GM21367 (cell line): ENCODE data around the gene TCP11.

Experiments
- ATAC-seq: cut with Tn5 transposase; IDR thresholded peaks from one replicate; pipeline ENCODE4 v1.9.1; 2021; ENCODE audit not compliant: unreplicated experiment

The TCP11 gene

DNA sequence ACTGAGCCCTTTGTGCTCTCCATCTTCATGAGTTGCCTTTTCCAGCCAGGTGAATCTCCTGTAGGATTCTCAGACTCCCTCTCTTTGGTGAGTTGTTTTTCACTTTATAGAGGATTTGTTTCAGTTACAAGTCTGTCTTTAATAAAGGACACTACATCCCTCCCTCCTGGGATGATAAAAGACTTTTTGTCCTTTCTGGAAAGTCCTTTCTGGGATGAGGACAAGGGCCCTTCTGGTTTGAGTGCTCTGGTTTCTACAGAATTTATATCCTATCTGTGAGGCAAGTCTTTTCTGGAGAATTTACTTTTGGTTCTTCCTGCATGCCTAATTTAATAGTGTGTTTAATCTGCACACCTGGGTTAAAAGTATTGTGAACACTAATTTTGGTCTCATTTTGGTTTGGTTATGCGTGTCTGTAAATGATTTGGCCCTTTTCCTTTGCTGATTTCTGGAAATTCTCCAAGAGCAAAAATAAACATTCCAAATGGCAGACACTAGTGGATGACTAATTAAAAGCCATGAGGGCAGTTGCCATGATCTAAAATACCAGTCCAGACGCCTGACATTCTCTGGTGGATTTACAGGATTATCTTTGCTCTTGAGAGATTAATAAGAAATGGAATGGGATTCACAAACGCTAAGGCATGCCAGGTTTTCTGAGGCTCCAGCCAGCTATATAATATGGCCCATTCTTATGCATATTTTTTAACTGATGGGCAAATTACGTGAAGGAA is 44.8 kb downstream of the TCP11 start:
- no peak for ATAC-seq

DNA sequence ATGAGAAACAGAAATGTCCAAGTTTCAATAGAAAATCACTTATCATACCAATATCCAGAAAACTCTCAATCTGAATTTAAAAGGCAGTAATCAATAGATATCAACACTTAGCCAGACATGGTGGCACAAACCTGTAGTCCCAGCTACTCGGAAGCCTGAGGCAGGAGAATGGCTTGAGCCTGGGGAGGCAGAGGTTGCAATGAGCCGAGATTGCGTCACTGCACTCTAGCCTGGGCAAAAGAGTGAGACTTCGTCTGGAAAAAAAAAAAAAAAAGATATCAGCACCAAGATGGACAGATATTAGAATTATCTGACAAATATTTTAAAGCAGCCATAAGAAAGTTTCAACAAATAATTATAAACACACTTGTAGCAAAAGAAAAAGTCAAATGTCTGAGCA is 47.0 kb downstream of the TCP11 start:
- no peak for ATAC-seq

DNA sequence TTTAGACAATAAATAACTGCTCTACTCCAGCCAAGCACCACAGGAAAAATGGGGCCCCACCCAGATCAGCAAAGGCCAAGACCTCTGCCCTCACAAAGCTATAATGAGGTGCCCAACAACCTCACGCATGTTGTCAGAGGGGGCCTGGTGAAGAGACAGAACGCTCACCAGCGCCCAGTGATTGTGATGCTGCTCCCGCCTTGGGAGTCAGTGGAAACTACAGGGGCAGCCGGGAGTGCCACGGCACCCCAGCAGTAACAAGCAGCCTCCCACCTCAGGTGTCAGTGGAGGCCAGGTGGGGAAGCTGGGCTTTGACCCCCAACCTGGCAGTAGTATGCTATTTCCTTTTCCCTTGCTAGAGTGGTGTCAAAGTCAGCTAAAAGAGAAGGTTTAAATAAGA is 47.4 kb downstream of the TCP11 start:
- ATAC-seq = no peak

DNA sequence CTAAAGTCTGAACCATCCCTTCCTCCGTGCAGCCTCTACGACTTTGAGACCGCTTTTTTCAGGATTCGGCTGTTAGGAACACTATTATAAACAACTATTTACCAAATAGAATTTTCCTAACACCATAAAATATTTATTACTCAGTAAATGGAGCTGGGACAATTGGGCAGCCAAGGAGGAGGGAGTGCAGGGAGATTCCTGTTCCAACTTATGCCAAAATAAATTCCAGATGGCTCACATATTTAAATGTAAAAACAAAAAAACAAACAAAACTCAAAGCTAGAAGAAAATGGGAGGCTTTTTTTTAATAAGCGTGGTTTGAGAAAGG is 48.1 kb downstream of the TCP11 start:
- ATAC-seq = no peak

DNA sequence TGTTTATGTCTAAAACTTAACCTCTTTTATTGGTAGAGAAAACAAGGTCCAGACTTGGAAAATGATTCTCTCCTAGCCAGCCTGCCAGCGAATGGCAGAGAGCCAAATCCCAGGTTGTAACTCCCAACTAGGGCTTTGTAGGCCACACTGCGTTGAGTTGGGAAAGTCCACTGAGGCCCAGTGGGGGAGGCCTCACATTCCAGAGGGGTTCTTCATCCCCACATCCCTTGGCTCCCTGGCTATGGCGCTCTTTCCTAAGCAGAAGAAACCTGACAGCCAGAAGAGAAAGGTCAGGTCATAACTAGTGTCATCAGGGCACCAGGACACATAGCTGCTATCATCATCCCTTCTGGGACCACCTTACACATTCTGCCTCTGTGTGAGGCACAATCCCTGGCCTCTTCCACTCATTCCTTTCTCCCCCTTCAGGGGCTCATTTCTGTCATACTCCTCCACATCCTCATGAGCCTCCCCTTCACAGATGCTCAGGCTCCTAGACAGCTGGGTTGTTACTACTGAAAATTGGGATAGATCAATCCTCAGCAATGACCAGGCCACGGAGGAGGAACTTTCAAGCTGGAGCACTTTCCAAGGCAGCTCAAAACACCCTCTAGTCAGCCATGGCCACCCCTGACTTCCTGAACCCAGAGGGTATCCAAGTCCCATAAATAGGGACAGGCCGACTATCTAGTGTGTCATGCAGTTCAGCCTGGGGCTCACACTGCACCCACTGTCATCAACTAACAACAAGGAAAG is 48.6 kb downstream of the TCP11 start:
- ATAC-seq = no peak

DNA sequence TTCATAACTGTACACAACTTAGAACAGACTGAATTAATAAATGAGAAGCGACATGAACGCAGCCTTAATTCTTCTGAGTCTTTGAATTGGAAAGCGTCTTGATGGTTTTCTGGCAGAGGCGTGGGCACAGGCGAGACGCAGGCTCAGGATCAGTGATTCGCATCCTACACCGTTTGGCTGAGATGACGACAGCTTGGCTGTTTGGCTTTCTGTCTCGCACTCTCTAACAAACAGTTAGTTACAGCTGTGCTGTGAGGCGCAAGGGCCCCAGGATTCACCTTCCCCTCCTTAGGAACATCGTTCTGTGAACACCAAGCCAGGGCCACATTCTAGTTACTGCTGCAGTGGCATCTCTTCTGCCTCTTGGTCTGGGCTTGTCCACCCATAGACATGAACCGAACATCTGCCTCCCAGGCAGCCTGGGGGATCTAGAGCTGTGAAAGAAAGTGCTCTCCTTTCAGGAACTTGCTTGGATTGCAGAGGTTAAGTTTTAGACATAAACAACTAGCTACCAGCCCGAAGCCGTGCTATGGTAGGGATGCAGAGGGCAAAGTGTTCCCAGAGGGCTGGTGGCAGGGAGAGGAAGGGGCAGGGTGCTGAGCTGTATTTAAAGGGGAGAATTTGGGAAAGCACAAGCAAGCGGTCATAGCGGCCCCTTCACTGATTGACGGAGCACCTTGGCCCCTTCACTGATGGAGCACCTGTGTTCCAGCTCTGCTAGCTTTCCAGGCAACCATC is 49.6 kb downstream of the TCP11 start:
- ATAC-seq = no peak

DNA sequence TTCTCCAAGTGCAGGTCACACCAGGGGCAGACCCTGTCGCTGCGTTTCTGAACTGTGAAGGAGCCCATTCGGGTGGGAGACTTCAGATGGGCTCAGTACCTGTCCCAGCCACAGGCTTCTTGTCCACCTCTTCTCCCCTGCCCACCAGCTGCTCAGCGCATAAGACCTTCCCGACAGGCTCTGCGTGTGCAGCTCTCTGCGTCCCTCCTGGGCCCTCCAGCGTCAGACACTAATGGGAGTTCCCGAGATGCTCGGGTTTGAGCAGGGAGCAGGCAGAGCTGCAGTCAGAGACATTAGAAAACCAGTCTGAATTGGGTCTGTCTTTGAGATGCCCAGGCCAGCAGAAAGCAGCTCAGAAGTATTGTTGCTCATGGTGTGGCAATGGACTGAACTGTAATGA is 50.4 kb downstream of the TCP11 start:
- no peak for ATAC-seq

DNA sequence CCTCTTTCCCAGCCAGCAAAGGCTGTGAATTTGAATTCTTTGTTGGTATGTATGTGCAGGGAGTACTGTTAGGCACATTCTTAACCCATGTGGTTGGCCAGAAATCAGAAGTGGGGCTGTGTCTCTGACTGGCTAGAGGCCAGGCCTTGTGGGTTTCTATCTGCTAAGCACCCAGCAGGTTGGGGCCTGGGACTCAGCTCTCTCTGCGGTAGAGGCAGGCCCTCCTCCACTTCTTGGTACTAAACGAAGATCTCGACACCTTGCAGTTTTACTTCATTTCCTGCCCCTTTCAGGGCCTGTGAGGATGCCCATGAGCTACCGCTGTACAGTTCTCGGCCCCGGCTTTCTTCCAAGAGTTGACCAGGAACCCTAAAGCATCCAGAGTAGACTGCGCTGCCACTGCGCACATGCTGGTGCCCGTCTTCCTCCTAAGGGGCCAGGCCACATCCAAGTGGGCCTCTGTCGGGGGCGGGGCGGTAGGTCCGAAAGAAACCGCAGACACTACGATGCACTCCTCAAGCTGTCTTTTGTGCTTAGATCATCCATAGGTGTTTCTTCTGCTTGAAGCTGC is 51.1 kb downstream of the TCP11 start:
- ATAC-seq = no peak

DNA sequence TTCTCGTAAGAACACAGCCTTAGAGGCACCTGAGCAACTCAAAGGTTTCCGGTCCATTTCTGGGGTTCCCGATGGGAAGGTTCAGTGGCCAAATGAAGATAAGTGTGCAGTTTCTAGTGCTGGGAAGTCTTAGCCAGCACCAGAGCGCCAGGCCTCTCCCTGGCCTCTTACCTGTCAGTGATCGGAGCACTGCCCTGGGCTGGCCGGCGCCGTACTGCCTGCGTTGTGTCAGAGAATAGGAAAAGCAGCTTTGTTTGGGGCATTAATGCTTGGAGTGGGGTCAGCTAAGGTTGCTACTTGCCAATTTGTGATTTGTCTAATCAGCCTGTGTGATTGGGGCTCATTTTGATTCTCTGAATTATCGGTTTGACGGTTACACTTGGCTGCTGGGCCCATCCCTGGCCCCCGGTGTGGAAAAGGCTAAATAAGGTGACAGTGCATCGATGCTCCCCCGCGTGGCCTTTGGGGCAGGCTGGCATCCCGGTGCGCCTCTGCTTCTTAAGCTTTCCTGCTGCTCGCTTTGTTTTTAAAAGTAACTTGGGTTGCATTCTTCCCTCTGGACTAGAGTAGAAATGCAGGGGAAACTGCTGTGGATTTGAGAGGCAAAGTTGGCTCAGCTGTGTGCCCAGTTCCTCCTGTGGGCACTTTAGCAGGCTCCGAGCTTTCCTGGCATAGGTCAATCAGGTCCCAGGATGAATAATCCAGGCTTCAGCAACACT is 51.8 kb downstream of the TCP11 start:
- ATAC-seq = no peak

DNA sequence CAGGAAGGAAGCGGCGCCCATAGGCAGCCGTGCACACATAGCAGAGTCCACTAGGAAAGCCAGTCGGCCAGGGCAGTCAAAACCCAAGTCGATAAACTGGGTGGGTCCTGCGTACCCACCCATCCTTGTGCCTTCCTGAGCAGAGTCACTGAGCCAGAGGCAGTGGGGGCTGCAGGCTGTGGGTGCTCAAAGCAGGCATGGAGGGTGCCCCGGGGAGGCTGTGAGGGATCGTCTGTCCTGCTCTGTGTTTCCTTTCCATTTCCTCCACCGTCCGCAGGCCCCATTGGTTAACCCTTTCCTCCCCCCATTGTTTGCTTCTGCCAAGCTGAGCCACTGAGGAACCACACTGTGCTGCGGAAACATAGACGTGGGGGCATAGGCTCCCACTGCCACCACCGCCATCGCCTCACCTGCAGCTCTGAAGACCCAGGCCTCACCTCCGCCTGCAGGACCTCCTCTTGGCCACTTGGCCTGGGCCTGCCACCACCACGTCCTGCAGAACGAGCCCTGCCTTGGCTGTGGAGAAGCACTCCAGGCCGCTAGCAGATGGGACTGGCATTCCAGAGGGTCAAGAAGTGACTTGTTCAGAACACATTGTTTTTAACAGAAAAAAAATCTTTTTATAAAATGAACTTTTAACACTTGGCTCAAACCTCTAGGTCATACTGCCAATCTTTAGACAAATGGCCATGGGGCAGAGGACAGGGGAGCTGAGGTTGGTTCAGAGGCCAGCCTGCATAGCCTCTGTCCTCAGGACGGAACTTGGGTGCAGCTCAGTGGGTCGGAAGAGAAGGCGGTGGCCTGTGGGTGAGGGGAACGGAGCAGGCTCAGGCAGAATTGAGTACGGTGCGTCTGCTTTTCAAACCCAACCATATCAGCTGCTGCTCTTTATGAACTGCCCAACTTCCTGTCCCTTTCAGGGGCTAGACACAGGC is 52.6 kb downstream of the TCP11 start:
- ATAC-seq = no peak

DNA sequence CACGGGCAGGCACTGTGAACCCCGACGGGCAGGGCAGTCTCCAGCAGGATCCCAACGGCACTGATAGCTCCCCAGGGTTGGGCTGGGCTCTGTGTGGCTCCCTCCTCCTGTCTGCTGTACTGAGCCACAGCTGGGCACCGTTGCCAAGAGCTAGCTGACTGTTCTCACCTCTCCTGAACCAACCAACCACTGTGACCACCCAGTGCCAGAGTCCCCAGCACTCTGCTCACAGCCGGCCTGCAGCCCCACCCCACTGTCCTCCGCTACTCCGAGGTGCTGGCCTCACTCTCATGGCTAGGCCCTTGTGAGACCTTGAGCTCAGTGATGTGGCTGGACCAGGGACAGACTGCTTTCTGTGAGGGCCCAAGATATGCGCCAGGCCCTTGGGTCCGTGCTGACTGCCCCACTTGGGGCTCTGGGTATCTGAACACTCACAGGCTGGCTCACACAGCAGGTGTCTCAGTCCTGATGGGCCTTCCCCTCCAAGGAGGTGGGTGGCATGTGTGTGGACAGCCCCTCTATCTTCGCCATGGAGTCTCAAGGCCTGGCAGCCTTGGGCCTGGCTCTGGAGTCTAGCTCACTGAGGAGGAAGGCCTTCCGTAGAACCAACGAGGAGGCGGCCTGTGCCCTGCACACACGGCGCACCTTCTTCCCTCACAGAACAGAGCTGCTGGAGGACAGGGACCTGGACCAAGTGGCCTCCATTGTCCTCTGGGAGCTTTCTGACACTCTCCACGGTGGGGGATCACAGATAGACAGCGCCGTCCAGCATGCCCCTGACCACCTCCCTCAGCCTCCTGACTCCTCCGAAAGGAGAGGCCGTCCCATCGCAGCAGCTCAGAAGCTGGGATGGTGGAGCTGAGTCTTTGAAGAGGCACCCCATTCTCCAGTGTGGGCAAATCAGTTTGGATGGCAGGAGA is 53.5 kb downstream of the TCP11 start:
- no peak for ATAC-seq

DNA sequence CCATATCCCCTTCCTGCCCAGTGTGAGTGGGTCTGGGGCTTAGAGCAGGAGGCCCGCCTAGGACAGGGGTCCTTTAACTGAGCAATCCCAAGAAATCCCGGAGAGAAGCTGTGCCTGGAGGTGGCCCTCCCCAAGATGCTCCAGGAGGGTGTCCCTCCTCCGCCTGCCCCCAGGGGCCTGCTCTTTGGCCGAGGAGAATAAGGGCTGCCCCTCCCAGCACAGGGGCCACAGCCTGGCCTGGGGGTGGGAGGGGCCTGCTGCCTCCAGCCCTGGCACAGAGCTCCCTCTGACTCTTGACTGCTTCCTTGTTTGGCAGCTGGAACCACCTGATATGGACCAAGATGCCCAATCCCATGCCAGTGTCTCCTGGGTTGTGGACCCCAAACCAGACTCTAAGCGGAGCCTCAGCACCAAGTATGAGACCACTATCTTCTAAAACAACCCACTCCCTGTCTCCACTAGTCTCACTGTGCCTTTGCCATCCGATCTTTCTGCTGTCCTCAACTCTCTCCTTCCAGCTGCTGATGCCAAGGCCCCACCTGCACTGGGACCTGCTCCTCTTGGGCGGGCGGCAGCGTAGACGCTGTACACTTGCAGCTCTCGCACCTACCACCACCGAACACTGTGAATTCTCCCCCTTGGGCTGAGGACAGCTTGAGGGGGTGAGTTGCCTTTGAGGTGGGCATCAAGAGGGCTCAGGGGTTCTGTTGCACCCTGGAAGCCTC is 54.3 kb downstream of the TCP11 start:
- no peak for ATAC-seq

DNA sequence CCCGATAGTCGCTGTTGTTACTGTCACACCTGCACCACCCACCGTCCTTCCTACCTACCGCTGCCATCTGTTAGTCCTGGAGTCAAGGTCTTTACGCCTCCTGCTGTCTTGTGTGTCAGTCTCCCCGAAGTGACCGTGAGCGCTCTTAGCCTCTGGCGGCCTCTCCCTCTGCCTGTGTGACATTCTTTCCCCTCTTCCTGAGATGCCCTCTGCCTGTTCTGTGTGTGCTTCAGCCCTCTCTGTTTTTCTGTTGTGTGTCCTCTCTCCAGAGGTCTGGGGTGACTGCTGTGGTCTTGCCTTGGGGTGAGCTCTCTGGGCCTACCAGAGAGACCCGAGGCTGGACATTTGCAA is 54.9 kb downstream of the TCP11 start:
- ATAC-seq = no peak

DNA sequence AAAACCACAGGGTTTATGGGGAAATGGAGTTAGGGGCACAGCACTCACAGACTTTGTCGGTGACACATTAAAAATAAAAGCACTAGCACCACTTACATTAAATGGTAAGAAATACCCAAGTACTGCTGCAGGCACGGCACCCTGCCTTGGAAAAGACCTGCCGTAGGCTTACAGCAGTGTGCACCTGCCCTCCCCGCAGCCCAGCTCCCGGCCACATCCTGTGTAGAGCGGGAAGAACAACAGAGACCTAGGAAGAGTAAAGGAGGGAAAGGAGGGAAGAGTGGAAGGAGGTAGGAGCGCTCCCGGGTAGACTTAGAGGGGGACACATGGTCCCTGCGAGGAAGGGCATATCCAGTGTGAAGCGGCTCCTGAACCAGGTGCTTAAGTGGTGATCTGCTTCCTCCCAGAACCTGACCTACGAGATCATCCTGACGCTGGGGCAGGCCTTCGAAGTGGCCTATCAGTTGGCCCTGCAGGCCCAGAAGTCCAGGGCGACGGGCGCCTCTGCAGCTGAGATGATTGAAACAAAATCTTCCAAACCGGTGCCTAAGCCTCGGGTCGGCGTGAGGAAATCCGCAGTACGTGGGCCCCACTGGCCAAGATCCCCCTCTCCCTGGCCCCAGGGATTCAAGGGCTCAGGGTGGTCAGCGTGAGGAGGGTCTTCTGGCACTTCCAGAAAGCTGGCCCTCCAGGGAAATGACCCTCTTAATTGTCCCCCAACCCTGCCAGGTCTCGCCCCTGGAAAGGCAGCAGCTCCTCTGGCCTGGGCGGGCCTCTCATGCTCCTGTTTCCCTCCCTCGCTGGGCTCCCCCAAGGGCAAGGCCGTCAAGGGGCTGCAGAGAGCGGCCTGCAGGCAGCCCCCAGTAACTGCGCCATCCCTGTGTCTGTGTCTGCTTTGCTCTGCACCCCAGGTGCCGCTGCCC is 55.5 kb downstream of the TCP11 start:
- ATAC-seq = no peak

DNA sequence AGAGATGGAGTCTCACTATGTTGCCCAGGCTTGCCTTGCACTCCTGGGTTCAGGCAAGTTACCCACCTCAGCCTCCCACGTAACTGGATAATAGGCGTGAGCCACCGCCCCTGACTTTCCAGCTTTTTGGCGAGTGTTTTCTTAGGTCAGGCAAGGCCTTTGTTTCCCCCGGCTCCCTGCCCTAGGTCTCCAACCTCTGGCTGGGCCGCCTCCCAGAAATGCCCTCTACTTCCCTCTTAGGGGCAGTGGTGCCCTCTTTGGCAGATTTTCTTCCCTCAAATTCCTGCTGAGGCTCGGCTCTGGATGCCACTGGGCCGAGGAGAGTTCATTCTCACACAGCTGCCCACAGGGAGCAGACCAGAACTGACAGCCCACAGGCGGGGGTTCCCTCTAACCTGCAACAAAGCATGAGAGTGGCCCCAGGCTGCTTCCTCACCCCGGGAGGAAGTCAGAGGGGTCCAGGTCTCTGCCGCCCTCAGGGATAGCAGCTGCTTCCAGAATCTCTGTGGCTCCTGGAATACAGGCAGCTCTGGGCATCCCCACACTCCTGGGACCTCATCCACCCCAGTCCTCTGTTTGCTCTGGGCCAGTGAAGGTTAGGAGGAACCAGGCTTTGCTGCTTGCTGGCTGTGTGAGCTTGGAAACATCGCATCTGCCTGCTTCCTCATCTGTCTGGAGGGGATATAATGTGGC is 56.5 kb downstream of the TCP11 start:
- no peak for ATAC-seq

DNA sequence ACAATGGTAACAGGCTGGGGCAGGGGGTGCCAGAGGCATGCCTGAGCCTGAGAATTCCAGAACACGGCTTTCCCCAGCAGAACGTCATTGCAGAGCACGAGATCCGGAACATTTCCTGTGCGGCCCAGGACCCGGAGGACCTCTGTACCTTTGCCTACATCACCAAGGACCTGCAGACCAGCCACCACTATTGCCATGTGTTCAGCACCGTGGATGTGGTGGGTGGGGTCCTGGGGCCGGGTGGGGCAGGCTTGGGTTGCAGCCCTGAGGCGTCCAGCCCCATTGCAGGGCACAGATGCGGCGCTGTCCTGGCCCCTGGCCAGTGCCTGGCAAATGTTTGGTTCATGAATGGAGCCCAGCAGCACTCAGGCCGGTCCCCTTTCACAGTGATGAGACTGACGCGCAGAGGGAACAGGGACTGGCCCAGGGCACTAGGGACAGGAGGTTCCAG is 57.1 kb downstream of the TCP11 start:
- no peak for ATAC-seq

DNA sequence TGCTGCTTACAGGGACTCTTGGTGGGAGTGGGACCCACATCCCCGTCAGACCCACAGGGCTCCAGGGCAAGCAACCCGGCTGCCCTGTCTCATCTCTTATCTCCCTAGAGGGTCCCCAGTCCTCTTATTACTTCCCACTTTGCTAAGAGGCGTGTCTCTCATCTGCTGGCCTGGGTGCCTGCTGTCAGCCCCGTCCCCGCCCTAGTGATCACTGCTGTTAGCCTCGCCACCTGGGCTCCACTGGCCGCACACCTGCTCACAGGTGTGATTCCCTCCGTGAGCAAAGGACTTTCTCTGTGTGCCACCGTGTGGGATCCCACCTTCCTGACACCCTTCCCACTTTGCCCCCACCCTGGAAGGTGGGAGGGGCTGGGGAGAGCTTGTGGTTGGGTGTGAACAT is 57.6 kb downstream of the TCP11 start:
- no peak for ATAC-seq
